ENCODE data around the gene CCDC106. TPM values are rescaled to one million over a fixed set of nuclear protein-coding genes. Genes with fewer than 3 reads are reported as not detected.

CCDC106 gene
- total RNA-seq, 1 donor from 2014 or later, result 12.2 TPM

DNA sequence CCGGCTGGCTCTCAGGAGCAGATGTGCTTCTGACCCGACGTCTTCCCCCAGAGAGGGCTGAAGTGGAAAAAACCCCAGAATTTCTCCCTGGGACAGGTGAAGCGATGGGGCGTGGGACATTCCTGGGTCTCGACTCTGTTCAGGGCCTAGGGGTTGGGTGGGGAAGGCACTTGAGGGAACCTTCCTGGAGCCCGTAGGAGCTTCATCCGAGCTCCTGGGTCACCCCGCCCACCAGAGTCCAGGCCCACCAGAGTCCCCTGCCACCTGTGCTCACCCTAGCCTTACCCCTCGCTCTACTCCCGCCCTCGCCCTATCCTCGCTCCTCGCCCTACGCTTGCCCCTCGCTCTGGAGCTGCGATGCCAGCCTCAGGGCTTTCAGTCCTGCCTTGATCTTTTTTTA, 50.2 kb downstream of the CCDC106 start:
- DNase-seq (ENCODE audit: low read depth) (no peak), FAIRE-seq (no peak)
- Histone ChIP-seq H4K20me1 (ENCODE audit: insufficient read depth, low read length) (no peaks in the 10 kb centered on the region), H3K9me3 (ENCODE audit: insufficient read depth, low read depth, low read length) (no peaks in the 10 kb centered on the region), H3K4me3 (ENCODE audit: insufficient read depth, low read depth, low read length) (no peak overlapping the region), H3K4me1 (ENCODE audit: insufficient read depth, low read length) (no peaks in the 10 kb centered on the region), H3K9ac (ENCODE audit: low read length) (no peak overlapping the region), H3K4me2 (ENCODE audit: low read length) (no peak overlapping the region), H3K36me3 (ENCODE audit: insufficient read depth, low read length) (peaks cover 5% of the 10 kb centered on the region), H2AFZ (ENCODE audit: low read depth, low read length) (no peak overlapping the region), H3K79me2 (ENCODE audit: insufficient read depth, low read length) (no peaks in the 10 kb centered on the region), H3K27ac (ENCODE audit: low read depth, low read length) (no peak overlapping the region), H3K27me3 (ENCODE audit: insufficient read depth, low read length) (no peaks in the 10 kb centered on the region)
- H3K4me3 Mint-ChIP-seq (ENCODE audit: unreplicated experiment), result no peak overlapping the region
- TF ChIP-seq CTCF (IDR thresholded peaks at IDR 0.05; ENCODE audit: insufficient read depth, low read depth, low read length) (no peak), EZH2 (IDR thresholded peaks at IDR 0.05; ENCODE audit: insufficient read depth, low read length) (no peak)
- no peaks in the 10 kb centered on the region for H3K27me3 Mint-ChIP-seq (ENCODE audit: low read depth, unreplicated experiment)
- peaks cover 28% of the 10 kb centered on the region for H3K36me3 Mint-ChIP-seq (ENCODE audit: low read depth, unreplicated experiment)
- no peak overlapping the region for H3K27ac Mint-ChIP-seq (ENCODE audit: unreplicated experiment)
- peaks cover 2% of the 10 kb centered on the region for H3K4me1 Mint-ChIP-seq (ENCODE audit: low read depth, unreplicated experiment)
- H3K9me3 Mint-ChIP-seq (ENCODE audit: unreplicated experiment), result no peaks in the 10 kb centered on the region

GRCh38 chr19:55699221-55699620, 51.2 kb downstream of the CCDC106 start:
- H3K27ac ChIP-seq (ENCODE audit: low read depth, low read length), result no peak overlapping the region
- Mint-ChIP-seq H3K27ac (ENCODE audit: unreplicated experiment) (no peak overlapping the region), H3K4me3 (ENCODE audit: unreplicated experiment) (no peak overlapping the region), H3K4me1 (ENCODE audit: low read depth, unreplicated experiment) (peaks cover 2% of the 10 kb centered on the region), H3K36me3 (ENCODE audit: low read depth, unreplicated experiment) (peaks cover 36% of the 10 kb centered on the region), H3K9me3 (ENCODE audit: unreplicated experiment) (peaks cover 5% of the 10 kb centered on the region), H3K27me3 (ENCODE audit: low read depth, unreplicated experiment) (no peaks in the 10 kb centered on the region)
- FAIRE-seq (no peak), DNase-seq (ENCODE audit: low read depth) (no peak)
- TF ChIP-seq EZH2 (IDR thresholded peaks at IDR 0.05; ENCODE audit: insufficient read depth, low read length) (no peak), CTCF (IDR thresholded peaks at IDR 0.05; ENCODE audit: insufficient read depth, low read depth, low read length) (no peak)
- H3K4me1 ChIP-seq (ENCODE audit: insufficient read depth, low read length), result no peaks in the 10 kb centered on the region
- H3K36me3 ChIP-seq (ENCODE audit: insufficient read depth, low read length), result peaks cover 5% of the 10 kb centered on the region
- H3K27me3 ChIP-seq (ENCODE audit: insufficient read depth, low read length), result no peaks in the 10 kb centered on the region
- H3K9me3 ChIP-seq (ENCODE audit: insufficient read depth, low read depth, low read length), result peaks cover 4% of the 10 kb centered on the region
- no peak overlapping the region for H3K4me2 ChIP-seq (ENCODE audit: low read length)
- H4K20me1 ChIP-seq (ENCODE audit: insufficient read depth, low read length), result no peaks in the 10 kb centered on the region
- no peak overlapping the region for H3K4me3 ChIP-seq (ENCODE audit: insufficient read depth, low read depth, low read length)
- H3K9ac ChIP-seq (ENCODE audit: low read length), result no peak overlapping the region
- no peak overlapping the region for H2AFZ ChIP-seq (ENCODE audit: low read depth, low read length)
- H3K79me2 ChIP-seq (ENCODE audit: insufficient read depth, low read length), result no peaks in the 10 kb centered on the region

DNA sequence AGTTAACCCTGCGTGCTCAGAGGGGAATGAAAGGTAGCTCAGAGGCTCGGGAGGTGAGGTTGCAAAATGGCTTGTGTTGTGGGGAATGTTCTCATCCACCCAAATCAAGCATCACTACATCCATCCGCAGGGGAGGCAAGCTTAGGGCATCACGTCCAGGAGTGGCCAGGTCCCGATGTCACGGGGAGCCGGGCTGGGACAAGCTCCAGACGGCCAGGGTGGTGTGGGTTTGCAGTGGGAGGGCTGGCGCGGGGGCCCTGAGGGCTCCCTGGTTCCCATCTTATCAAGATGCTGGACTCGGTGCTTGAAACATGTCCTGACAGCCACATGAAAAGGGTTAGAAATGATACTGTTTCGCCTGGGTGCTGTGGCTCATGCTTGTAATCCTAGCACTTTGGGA, 52.8 kb downstream of the CCDC106 start:
- FAIRE-seq (no peak), DNase-seq (ENCODE audit: low read depth) (no peak)
- H3K36me3 Mint-ChIP-seq (ENCODE audit: low read depth, unreplicated experiment), result peaks cover 46% of the 10 kb centered on the region

More for the DNA sequence above, 52.8 kb downstream of the CCDC106 start:
- Mint-ChIP-seq H3K4me1 (ENCODE audit: low read depth, unreplicated experiment) (peaks cover 2% of the 10 kb centered on the region), H3K4me3 (ENCODE audit: unreplicated experiment) (no peak overlapping the region), H3K27ac (ENCODE audit: unreplicated experiment) (no peak overlapping the region), H3K27me3 (ENCODE audit: low read depth, unreplicated experiment) (no peaks in the 10 kb centered on the region), H3K9me3 (ENCODE audit: unreplicated experiment) (peaks cover 12% of the 10 kb centered on the region)
- Histone ChIP-seq H2AFZ (ENCODE audit: low read depth, low read length) (no peak overlapping the region), H3K27ac (ENCODE audit: low read depth, low read length) (no peak overlapping the region), H3K9ac (ENCODE audit: low read length) (no peak overlapping the region), H3K79me2 (ENCODE audit: insufficient read depth, low read length) (no peaks in the 10 kb centered on the region), H3K4me3 (ENCODE audit: insufficient read depth, low read depth, low read length) (no peak overlapping the region), H3K4me2 (ENCODE audit: low read length) (no peak overlapping the region), H3K4me1 (ENCODE audit: insufficient read depth, low read length) (no peaks in the 10 kb centered on the region), H3K36me3 (ENCODE audit: insufficient read depth, low read length) (peaks cover 5% of the 10 kb centered on the region), H3K9me3 (ENCODE audit: insufficient read depth, low read depth, low read length) (peaks cover 4% of the 10 kb centered on the region), H3K27me3 (ENCODE audit: insufficient read depth, low read length) (no peaks in the 10 kb centered on the region), H4K20me1 (ENCODE audit: insufficient read depth, low read length) (no peaks in the 10 kb centered on the region)
- TF ChIP-seq EZH2 (IDR thresholded peaks at IDR 0.05; ENCODE audit: insufficient read depth, low read length) (no peak), CTCF (IDR thresholded peaks at IDR 0.05; ENCODE audit: insufficient read depth, low read depth, low read length) (no peak)
